Vagina (tissue), 2 donors: ENCODE data around the gene DPYD. TPM values are rescaled to one million over a fixed set of nuclear protein-coding genes. Genes with fewer than 3 reads are reported as not detected.

Experiments
- DNase-seq, 2 donors: peaks; one replicate each; pipeline ENCODE4 v3.0.0-alpha.2; 2017; ENCODE audit errors: extremely low spot score in 2 of 2
- H3K27ac ChIP-seq: fragments of 200-600 bp; sonication (generic); one replicate; pipeline ENCODE4 v1.5.1; 2019
- H3K27me3 ChIP-seq: fragments of 200-600 bp; sonication (generic); one replicate; pipeline ENCODE4 v1.5.1; 2019
- H3K36me3 ChIP-seq, 2 donors: fragments of 200-600 bp; sonication (generic); one replicate each; pipeline ENCODE4 v1.5.1; 2017 to 2019
- H3K4me1 ChIP-seq: fragments of 200-600 bp; sonication (generic); one replicate; pipeline ENCODE4 v1.5.1; 2019
- H3K4me3 ChIP-seq, 2 donors: fragments of 200-600 bp; sonication (generic); 1 replicate in 1 of 2; 2 replicates in 1 of 2; pipeline ENCODE4 v1.5.1; 2016 to 2019
- H3K9me3 ChIP-seq: fragments of 200-600 bp; sonication (generic); one replicate; pipeline ENCODE4 v1.5.1; 2019
- CTCF ChIP-seq, 3 experiments: fragments of 450-650 bp in 2 of 3; fragments of 200-600 bp in 1 of 3; sonication (generic) in 1 of 3; IDR thresholded peaks; one replicate each; pipeline ENCODE4 v1.5.1; 2017 to 2019; ENCODE audit warnings: antibody characterized with exemption in 3 of 3, mild to moderate bottlenecking in 2 of 3, moderate library complexity in 2 of 3
- POLR2A ChIP-seq, 2 donors: fragments of 450-650 bp; IDR thresholded peaks; one replicate each; pipeline ENCODE4 v1.6.1; 2017; ENCODE audit warnings: antibody characterized with exemption in 2 of 2, mild to moderate bottlenecking in 2 of 2, moderate library complexity in 2 of 2
- POLR2AphosphoS5 ChIP-seq, 2 donors: sonication (generic); formaldehyde crosslinking; IDR thresholded peaks; one replicate each; pipeline ENCODE4 v1.9.0; 2017; ENCODE audit warnings: antibody characterized with exemption in 2 of 2, mild to moderate bottlenecking in 2 of 2, low read depth in 1 of 2; ENCODE audit not compliant: insufficient read depth in 1 of 2
- intact Hi-C: fragments of 100-400 bp; cut with DNase I; formaldehyde crosslinking; loops from one replicate; pipeline ENCODE4 v1.15.1; 2023
- total RNA-seq: library from RNA; depleted of rRNA; stranded (reverse); fragments of >200 nt; gene quantifications from one replicate; pipeline ENCODE4 v1.2.3, GENCODE V29; 2016

Gene DPYD
- total RNA-seq, 1 donor from 2014 or later = 45.7 TPM

- intact Hi-C loops = no loop called here
- TF ChIP-seq POLR2AphosphoS5 (IDR thresholded peaks at IDR 0.05; ENCODE audit: insufficient read depth in 1 of 2, low read depth in 1 of 2) = no peak
- TF ChIP-seq POLR2A (IDR thresholded peaks at IDR 0.05) = no peak
- TF ChIP-seq CTCF (IDR thresholded peaks at IDR 0.05) = no peak
- Histone ChIP-seq H3K4me3 (no peak overlapping the region), H3K4me1 (peaks cover 12% of the 10 kb centered on the region), H3K36me3 (no peaks in the 10 kb centered on the region), H3K9me3 (no peaks in the 10 kb centered on the region), H3K27ac (no peak overlapping the region), H3K27me3 (no peaks in the 10 kb centered on the region)
- no peak for DNase-seq
Measured at GRCh38 chr1:97759078-97759477, 161.8 kb downstream of the DPYD start.

GRCh38 chr1:97758541-97759057 lies 162.2 kb downstream of the DPYD start:
- Histone ChIP-seq H3K27ac (no peak overlapping the region), H3K4me3 (no peak overlapping the region), H3K9me3 (no peaks in the 10 kb centered on the region), H3K27me3 (no peaks in the 10 kb centered on the region), H3K4me1 (peaks cover 12% of the 10 kb centered on the region), H3K36me3 (no peaks in the 10 kb centered on the region)
- intact Hi-C loops = no loop called here
- no peak for DNase-seq
- TF ChIP-seq POLR2A (IDR thresholded peaks at IDR 0.05) = no peak
- peak in 1 of 2 donors; percentile 11 for TF ChIP-seq POLR2AphosphoS5 (IDR thresholded peaks at IDR 0.05; ENCODE audit: insufficient read depth in 1 of 2, low read depth in 1 of 2)

GRCh38 chr1:97745912-97746311 lies 174.9 kb downstream of the DPYD start:
- no peaks in the 10 kb centered on the region for H3K9me3 ChIP-seq
- H3K4me3 ChIP-seq = no peak overlapping the region
- H3K4me1 ChIP-seq = no peaks in the 10 kb centered on the region
- no peak overlapping the region for H3K27ac ChIP-seq
- H3K27me3 ChIP-seq = no peaks in the 10 kb centered on the region
- intact Hi-C loops = no loop called here
- TF ChIP-seq POLR2AphosphoS5 (IDR thresholded peaks at IDR 0.05; ENCODE audit: insufficient read depth in 1 of 2, low read depth in 1 of 2) = no peak
- no peak for TF ChIP-seq POLR2A (IDR thresholded peaks at IDR 0.05)
- TF ChIP-seq CTCF (IDR thresholded peaks at IDR 0.05) = no peak
- no peaks in the 10 kb centered on the region for H3K36me3 ChIP-seq
- no peak for DNase-seq

GRCh38 chr1:97744977-97745376 lies 175.9 kb downstream of the DPYD start:
- no peak overlapping the region for H3K4me3 ChIP-seq
- no peaks in the 10 kb centered on the region for H3K9me3 ChIP-seq
- H3K36me3 ChIP-seq = no peaks in the 10 kb centered on the region
- intact Hi-C loops = no loop called here
- no peak for DNase-seq
- TF ChIP-seq POLR2AphosphoS5 (IDR thresholded peaks at IDR 0.05; ENCODE audit: insufficient read depth in 1 of 2, low read depth in 1 of 2) (no peak), POLR2A (IDR thresholded peaks at IDR 0.05) (no peak), CTCF (IDR thresholded peaks at IDR 0.05) (no peak)
- no peak overlapping the region for H3K27ac ChIP-seq
- H3K4me1 ChIP-seq = no peaks in the 10 kb centered on the region
- no peaks in the 10 kb centered on the region for H3K27me3 ChIP-seq

- intact Hi-C loops = no loop called here
- no peak for DNase-seq
Measured at GRCh38 chr1:97743129-97743528, 177.7 kb downstream of the DPYD start.

More at GRCh38 chr1:97743129-97743528, 177.7 kb downstream of the DPYD start:
- H3K27me3 ChIP-seq = no peaks in the 10 kb centered on the region
- no peak overlapping the region for H3K4me3 ChIP-seq
- no peak overlapping the region for H3K27ac ChIP-seq
- H3K36me3 ChIP-seq = no peaks in the 10 kb centered on the region
- TF ChIP-seq POLR2A (IDR thresholded peaks at IDR 0.05) (no peak), POLR2AphosphoS5 (IDR thresholded peaks at IDR 0.05; ENCODE audit: insufficient read depth in 1 of 2, low read depth in 1 of 2) (no peak), CTCF (IDR thresholded peaks at IDR 0.05) (no peak)
- H3K9me3 ChIP-seq = no peaks in the 10 kb centered on the region
- H3K4me1 ChIP-seq = no peaks in the 10 kb centered on the region
